GM19240 (cell line): ENCODE results near the gene MCHR1.
"Not testable (repeated sequence)": the region's sequence is repeated elsewhere in the genome, so short reads cannot be mapped to it uniquely, and the experiment has no call there.

ENCODE experiments used
- DNase-seq: peaks from one replicate; pipeline ENCODE4 v3.0.0; 2011; ENCODE audit warnings: low spot score; ENCODE audit not compliant: insufficient read length

MCHR1 gene

GRCh38 chr22:40687706-40688105 is 8.4 kb downstream of the MCHR1 start:
- no peak for DNase-seq

DNA sequence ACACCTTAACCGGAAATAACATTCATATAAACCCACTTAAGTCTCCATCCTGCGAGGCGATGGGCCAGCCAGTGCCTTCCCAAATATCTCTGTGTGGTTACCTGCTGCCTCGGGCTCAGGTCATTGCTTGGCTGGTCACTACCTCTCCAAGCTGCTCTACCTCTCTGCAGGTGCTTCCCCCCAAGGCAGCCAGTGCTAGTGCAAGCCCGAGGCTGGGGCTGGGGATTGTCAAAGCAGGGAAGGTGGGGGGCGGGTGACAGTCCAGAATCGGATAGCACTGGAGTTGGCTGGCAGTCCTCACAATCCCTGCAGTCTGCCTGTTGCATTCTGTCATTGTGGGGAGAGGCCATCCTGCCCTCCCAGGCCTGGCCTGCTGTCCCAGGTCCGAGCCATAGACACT is 11.1 kb downstream of the MCHR1 start:
- no peak for DNase-seq

DNA sequence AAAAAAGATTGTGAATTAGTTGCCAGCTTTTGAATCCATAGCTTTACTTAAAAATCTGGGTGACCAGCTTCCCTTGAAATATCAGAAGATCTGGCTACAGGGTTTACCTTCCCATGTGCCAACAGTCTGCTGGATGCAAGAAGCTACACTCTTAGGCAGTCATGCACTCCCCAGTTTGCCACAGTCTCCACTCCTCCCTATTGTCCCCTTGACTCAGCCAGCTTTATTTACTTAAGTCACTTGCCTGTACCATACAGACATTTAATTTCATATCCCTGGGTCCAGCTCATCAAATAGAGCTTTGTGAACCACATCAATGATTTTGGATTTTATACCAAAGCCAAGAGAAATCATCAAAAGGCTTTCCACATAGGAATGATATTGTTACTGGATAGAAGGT is 12.2 kb downstream of the MCHR1 start:
- no peak for DNase-seq

DNA sequence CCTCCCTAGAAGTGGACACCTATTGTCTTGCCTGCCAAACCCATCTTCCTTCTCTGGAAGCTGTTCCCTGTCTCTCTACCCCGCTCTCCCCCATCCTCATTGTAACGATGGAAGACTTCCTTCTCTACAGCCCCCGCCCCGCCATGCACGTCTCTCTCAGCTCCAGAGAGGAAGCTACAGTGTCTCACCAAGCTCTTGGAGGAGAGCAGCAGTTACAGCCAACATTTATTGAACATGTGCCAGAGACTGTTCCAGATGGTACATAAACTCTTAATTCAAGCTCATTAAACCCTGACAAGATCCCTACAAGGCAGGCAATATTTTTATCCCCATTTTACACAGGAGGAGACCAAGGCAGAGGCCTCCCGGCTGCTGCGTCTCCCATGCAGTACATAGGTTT is 15.1 kb downstream of the MCHR1 start:
- DNase-seq: no peak

- DNase-seq: no peak
These were observed 22.0 kb downstream of the MCHR1 start for GRCh38 chr22:40701274-40701673.

GRCh38 chr22:40703174-40703573 is 23.9 kb downstream of the MCHR1 start:
- no peak for DNase-seq

DNA sequence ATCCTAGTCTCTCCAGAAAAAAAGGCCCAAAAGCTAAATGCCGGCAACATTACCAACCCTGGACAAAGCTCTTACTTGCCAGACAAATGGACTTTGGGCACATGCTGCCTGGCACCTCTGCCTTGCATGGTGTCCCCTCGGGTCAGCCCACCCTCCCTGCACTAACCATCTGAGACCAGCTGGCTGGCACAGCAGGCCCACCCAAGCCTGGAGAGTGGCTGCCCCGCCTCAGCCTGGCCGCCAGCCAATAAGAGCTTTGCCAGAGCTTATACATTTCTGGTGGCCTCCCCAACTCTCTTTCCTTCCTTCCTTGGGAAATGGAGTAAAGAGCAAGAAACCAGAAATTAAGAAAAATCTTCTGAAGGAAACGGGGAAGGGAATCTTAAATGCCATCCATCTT is 24.5 kb downstream of the MCHR1 start:
- DNase-seq: no peak

DNA sequence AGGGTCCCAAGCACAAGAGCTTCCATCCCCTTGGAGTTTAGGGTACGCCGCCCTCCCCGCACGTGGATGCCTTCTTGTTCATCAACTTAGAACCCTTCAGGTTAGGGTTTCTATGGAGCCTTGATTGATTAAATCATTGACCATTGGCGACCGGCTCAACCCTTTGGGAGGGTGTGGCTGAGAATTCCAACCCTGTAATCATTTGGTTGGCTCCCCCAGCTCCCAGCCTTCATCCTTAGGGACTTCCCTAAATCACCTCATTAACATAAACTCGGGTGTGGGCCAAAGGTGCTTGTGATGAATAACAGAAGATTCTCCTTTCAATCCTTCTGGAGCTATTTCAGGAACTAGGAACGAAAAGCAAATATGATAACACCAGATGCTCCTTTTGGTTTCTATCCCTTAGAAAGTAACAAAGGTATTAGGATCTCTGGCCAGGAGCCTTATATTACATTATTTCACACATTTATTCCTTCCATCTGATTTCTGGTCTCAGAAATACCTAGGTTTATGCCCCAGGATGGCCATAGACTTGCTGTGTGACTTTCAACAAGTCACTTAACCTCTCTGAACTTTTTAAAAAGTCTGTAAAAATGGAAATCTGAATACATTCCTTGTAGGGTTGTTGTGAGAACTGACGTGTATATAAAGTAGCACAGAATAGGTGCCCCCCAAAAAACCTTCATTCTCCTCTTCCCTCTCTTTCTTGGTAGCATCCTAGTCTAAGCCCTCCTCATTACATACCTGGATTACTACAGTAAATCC is 26.8 kb downstream of the MCHR1 start:
- DNase-seq: no peak

DNA sequence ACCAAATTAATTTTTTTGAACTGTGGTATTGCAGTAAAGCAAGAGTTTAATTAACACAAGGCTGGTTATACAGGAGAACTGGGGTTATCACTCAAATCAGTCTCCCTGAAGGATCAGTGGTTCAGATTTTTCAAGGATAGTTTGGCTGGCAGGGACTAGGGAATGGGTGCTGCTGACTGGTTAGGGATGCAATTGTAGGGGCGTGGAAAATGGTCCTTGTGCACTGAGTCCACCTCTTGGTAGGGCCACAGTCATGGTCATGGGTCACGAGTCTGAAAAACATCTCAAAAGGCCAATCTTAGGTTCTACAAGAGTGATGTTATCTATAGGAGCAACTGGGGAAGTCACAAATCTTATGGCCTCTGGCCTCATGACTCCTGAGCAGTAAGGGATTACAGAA is 27.9 kb downstream of the MCHR1 start:
- no peak for DNase-seq

DNA sequence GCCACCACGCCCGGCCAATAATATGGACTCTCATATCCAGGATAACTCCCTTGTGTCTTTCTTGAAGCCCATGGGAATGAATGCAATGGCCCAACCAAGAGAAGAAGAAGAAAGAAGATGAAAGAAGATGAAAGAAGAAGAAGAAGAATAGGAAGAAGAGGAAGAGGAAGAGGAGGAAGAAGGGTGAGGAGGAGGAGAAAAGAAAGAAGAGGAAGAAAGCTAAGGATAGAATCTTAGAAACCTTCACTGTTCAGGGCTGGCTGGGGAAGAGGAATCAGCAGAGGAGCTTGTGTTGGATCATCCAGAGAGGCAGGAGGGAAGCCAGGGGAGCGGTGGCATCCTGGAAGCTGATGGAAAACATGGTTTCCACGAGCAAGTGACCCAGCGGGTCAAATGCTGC is 28.9 kb downstream of the MCHR1 start:
- no peak for DNase-seq

DNA sequence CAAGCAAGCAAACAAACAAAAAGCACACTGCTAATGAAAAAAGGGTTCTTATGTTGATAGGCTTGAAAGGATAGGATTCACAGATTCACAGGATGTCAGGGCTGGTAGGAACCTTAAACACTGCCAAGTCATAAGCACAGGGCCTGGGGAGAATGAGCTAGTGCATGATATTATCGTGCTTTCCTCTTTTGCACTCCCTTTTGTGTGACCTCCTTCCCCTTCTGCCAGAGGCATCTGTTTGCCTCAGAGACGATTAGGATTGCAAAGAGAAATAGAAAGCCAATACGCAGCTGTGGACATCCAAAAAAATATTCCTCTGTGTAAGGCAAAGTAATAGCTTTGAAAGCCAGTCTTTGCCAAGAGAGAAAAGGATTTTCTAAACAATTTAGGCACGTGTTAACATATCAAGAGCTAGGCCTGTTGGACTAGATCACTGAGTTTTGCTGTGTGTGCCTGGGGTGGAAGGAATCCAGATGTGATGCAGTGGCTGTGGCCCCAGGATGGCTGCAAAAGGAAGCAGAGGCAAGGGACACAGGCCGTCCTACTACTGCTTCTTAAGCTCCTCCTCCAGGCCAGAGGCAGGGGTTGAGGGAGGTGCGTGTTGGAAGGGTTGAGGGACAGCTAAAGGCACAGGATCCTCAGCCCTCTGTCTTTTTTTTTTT is 30.6 kb downstream of the MCHR1 start:
- DNase-seq: no peak

DNA sequence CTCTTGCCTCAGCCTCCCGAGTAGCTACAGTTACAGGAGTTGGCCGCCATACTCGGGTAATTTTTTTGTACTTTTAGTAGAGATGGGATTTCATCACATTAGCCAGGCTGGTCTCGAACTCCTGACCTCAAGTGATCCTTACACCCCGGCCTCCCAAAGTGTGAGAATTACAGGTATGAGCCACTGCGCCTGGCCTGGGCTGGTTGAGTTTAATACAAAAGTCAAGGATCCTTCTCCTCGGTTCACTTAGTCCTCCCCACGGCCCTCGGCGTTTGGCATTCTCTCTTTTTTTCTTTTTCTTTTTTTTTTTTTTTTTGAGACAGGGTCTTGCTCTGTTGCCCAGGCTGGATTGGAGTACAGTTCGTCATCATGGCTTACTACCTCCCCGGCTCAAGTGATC is 33.0 kb downstream of the MCHR1 start:
- no peak for DNase-seq

DNA sequence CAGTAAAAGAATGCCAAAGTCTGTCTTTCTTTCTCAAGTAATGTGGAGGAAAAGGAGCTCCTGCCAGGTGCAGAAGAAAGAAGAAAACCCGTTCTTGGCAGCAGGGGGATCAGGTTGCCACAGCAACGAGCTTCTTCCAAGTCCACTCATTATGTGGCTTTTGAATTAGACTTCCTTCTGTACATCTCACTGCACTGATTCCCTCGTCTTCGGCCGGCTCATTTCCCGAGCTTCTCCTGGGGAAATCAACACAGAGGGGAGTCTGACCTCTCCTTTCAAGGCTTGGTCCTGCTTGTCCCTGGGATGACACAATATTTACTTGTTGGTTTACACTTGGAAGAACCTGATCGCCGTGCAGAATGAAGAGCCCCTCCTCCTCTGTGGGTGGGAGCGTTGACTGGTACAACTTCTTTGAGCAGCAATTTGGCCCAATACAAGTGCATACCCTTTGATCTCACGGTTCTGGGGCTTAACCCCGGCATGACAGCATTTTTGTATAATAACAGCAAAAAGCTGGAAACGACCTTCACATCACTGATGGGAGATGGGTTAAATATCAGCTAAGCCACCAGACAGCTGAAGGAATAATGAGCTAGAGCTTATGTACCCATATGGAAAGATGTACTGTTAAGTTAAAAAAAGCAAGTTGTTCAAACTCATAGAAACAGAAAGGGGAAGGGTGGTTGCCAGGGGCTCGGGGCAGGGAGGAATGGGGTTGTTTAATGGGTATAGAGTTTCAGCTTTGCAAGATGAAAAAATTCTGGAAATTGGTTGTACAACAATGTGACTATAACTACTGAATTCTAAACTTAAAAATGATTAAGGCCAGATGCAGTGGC is 35.4 kb downstream of the MCHR1 start:
- no peak for DNase-seq

DNA sequence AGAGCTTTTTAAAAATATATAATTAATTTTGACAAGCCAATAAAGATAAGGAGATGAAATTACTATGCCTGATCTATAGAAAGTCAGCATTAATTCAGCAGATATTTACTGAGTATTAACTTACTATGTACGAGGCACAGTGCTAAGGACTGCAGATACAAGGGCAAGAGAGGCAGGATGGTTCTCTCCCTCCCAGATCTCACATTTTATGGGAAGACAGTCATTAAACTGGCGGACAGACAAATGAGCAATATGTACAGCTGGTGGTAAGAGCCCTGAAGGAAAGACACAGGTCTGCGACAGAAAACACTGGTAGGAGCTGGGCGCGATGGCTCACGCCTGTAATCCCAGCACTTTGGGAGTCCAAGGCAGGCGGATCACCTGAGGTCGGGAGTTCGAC is 36.8 kb downstream of the MCHR1 start:
- DNase-seq: no peak

- not testable (repeated sequence) for DNase-seq
These were observed 38.4 kb downstream of the MCHR1 start for GRCh38 chr22:40717657-40718056.

DNA sequence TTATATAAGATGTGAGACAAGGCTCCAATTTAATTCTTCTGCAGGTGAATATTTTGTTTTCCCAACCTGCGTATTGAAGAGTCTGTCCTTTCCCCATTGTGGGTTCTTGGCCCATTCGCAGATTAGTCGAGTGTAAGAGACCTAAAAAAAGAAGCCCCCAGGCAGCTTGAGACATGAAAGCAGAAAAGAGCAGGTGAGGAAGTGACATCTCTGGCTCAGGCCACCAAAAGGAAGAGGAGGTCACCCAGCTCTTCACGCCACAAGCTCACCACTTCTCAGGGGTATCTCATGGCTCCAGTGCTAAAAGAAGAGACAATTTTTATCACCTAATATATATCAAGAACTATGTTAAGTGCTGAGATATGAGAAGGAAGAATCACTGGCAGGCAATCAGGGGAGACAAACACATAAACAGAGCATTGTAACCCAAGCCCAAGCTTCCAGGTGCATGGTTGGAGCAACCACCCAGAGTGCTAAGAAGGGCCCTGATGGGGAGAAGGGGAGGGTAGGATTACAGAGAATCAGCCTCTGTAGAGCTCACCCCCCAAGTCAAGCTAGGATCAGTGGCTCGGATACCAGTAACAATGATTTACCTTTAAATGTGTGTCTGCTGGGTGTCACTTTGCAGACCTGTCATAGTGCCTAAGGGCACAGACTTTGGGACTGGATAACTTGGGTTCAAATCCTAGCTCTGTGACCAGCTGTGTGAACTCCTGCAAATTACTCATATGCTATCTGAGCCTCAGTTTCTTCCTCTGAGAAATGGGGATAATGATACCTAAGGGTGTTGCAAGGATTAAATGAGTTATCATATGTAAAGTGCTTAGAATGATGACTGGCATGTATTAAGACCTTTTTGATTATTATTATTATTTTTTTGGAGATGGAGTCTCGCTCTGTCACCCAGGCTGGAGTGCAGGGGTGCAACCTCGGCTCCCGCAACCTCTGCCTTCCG is 39.2 kb downstream of the MCHR1 start:
- DNase-seq: no peak

DNA sequence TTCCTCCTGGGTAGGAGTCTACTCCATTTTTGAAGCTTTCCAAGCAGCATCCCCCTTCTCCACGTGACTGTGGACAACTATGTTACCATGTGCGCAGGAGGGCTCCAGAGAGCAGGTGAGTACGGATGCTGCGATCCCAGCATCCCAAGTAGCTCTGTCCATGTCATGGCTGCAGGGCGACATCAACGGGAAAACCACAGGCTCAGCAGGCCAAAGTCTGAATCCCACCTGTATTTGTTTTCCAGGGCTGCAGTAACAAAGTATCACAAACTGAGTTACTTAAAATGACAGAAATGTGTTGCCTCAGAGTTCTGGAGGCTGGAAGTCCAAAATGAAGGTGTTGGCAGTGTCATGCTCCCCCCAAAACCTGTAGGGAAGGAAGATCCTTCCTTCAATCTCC is 40.3 kb downstream of the MCHR1 start:
- DNase-seq: no peak

GRCh38 chr22:40720156-40720537 is 40.9 kb downstream of the MCHR1 start:
- not testable (repeated sequence) for DNase-seq

DNA sequence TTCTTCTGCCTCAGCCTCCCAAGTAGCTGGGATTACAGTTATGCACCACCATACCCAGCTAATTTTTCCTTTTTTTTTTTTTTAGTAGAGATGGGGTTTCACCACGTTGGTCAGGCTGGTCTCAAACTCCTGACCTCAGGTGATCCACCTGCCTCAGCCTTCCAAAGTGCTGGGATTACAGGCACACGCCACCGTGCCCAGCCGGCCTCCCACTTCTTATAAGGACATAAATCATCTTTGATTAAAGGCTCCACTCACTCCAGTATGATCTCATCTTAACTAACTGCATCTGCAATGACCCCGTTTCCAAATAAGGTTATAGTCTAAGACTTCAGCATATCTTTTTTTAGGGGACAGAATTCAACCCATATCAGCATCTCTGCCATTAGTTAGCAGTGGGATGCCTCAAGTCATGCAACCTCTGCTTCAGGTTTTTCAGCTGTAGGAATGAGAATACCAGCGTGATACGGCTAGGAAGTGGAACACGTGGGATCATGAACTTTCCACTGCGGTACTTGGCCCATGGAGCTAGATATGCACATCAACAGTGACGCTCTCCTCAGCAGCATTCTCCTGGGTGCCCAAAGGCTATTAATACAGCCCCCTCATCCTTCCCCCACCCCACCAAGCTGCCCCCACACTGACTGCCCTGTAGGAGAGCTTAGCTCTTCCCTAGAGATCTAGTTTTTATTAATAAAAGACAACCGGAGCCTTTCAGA is 41.4 kb downstream of the MCHR1 start:
- DNase-seq: no peak

GRCh38 chr22:40721266-40721665 is 42.0 kb downstream of the MCHR1 start:
- no peak for DNase-seq
